SK-N-SH treated with all-trans-retinoic acid at 6 μM for 48 hours (cell line): ENCODE data around the gene ZNF664.

ENCODE experiments used
- ATAC-seq: fragments of 200-7000 bp; cut with Tn5 transposase; 3 replicates; pipeline ENCODE4 v1.9.1; 2020; ENCODE audit warnings: mild to moderate bottlenecking, moderate library complexity
- BACH2 ChIP-seq: fragments of 250-450 bp; sonication (Bioruptor Pico); IDR thresholded peaks from 2 replicates; pipeline ENCODE4 v1.9.0; 2021; ENCODE audit warnings: mild to moderate bottlenecking, borderline replicate concordance
- CSDC2 ChIP-seq: fragments of 250-450 bp; sonication (Bioruptor Pico); IDR thresholded peaks from 2 replicates; pipeline ENCODE4 v1.5.0; 2020; ENCODE audit warnings: mild to moderate bottlenecking, moderate library complexity
- GLIS3 ChIP-seq: fragments of 250-450 bp; sonication (Bioruptor Pico); IDR thresholded peaks from 2 replicates; pipeline ENCODE4 v1.5.0; 2020; ENCODE audit warnings: mild to moderate bottlenecking, moderate library complexity
- ISL1 ChIP-seq: fragments of 250-450 bp; sonication (Bioruptor Pico); IDR thresholded peaks from 2 replicates; pipeline ENCODE4 v2.1.2; 2022; ENCODE audit warnings: mild to moderate bottlenecking, moderate library complexity
- OSR1 ChIP-seq: fragments of 250-450 bp; sonication (Bioruptor Pico); IDR thresholded peaks from 2 replicates; pipeline ENCODE4 v1.8.0; 2022; ENCODE audit warnings: moderate library complexity, mild to moderate bottlenecking, inconsistent platforms
- PPARA ChIP-seq: fragments of 250-450 bp; sonication (Bioruptor Pico); IDR thresholded peaks from 2 replicates; pipeline ENCODE4 v1.5.0; 2020; ENCODE audit warnings: mild to moderate bottlenecking, borderline replicate concordance
- RARB ChIP-seq: fragments of 250-450 bp; sonication (Bioruptor Pico); IDR thresholded peaks from 2 replicates; pipeline ENCODE4 v1.8.0; 2021; ENCODE audit warnings: mild to moderate bottlenecking, moderate library complexity
- TCF4 ChIP-seq: fragments of 250-450 bp; sonication (Bioruptor Pico); IDR thresholded peaks from 2 replicates; pipeline ENCODE4 v1.8.0; 2021; ENCODE audit warnings: mild to moderate bottlenecking, moderate library complexity, borderline replicate concordance
- TOX ChIP-seq: fragments of 250-450 bp; sonication (Bioruptor Pico); IDR thresholded peaks from 2 replicates; pipeline ENCODE4 v1.8.0; 2021; ENCODE audit warnings: mild to moderate bottlenecking, moderate library complexity, borderline replicate concordance
- TSHZ2 ChIP-seq: fragments of 250-450 bp; sonication (Bioruptor Pico); IDR thresholded peaks from 2 replicates; pipeline ENCODE4 v1.5.0; 2020; ENCODE audit warnings: mild to moderate bottlenecking, moderate library complexity
- ZC3H10 ChIP-seq: fragments of 250-450 bp; sonication (Bioruptor Pico); IDR thresholded peaks from 2 replicates; pipeline ENCODE4 v1.5.1; 2021; ENCODE audit warnings: mild to moderate bottlenecking, moderate library complexity
- ZFP30 ChIP-seq: fragments of 450-650 bp; formaldehyde crosslinking; IDR thresholded peaks from 2 replicates; pipeline ENCODE4 v1.5.0; 2022; ENCODE audit warnings: mild to moderate bottlenecking, moderate library complexity
- ZNF565 ChIP-seq: fragments of 450-650 bp; formaldehyde crosslinking; conservative IDR thresholded peaks from 2 replicates; pipeline ENCODE4 v1.5.0; 2020; ENCODE audit warnings: low read depth, mild to moderate bottlenecking, moderate library complexity
- ZNF70 ChIP-seq: fragments of 450-650 bp; formaldehyde crosslinking; IDR thresholded peaks from 2 replicates; pipeline ENCODE4 v1.5.0; 2020; ENCODE audit warnings: mild to moderate bottlenecking, moderate library complexity
- ZNF8 ChIP-seq: fragments of 450-650 bp; formaldehyde crosslinking; IDR thresholded peaks from 2 replicates; pipeline ENCODE4 v1.5.0; 2020; ENCODE audit warnings: mild to moderate bottlenecking, moderate library complexity
- TF ChIP-seq, protein P1 (sequence below): fragments of 250-450 bp; sonication (Bioruptor Pico); IDR thresholded peaks from 2 replicates; pipeline ENCODE4 v1.8.0; 2021; ENCODE audit warnings: low read depth, mild to moderate bottlenecking, moderate library complexity, borderline replicate concordance
- TF ChIP-seq, protein P2 (sequence below): fragments of 250-450 bp; sonication (Bioruptor Pico); IDR thresholded peaks from 2 replicates; pipeline ENCODE4 v1.8.0; 2020; ENCODE audit warnings: mild to moderate bottlenecking, moderate library complexity, borderline replicate concordance
- TF ChIP-seq, protein P3 (sequence below): fragments of 250-450 bp; sonication (Bioruptor Pico); IDR thresholded peaks from 2 replicates; pipeline ENCODE4 v1.5.1; 2020; ENCODE audit warnings: low read depth, mild to moderate bottlenecking, moderate library complexity

Gene ZNF664

DNA sequence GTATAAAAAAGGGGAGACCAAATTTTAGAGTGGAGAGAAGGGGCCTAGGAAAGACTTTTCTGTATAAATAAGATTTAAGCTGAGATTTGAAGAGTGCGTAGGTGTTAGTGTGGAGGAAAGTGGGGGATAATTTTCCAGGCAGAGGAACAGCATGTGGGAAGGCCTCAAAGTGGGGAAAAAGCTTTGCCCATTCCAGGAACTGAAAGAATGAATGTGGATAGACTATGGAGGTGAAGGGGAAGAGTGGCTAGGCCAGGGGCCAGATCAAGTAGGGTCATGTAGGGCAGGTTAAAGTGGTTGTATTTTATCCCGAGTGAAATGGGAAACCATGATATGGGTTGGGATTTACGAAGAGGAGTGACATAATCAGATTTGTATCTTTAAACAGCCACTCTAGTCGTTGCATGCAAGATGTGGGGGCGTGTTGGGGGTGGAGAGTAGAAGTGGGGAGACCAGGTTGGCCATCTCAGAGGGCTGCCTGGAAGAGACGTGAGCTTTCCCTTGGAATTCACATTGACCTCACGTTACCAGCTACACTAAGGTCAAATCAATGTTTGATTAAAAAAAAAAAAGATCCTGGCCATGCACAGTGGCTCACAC is 3.3 kb downstream of the ZNF664 start:
- ATAC-seq: no peak
- TF ChIP-seq GLIS3 (CRISPR knock-in tag) (no peak), ZC3H10 (CRISPR knock-in tag) (no peak), OSR1 (CRISPR knock-in tag) (no peak), PPARA (CRISPR knock-in tag) (no peak), ZNF8 (no peak), TOX (CRISPR knock-in tag) (no peak), ZFP30 (CRISPR knock-in tag) (no peak)
- TF ChIP-seq, protein P1, sequence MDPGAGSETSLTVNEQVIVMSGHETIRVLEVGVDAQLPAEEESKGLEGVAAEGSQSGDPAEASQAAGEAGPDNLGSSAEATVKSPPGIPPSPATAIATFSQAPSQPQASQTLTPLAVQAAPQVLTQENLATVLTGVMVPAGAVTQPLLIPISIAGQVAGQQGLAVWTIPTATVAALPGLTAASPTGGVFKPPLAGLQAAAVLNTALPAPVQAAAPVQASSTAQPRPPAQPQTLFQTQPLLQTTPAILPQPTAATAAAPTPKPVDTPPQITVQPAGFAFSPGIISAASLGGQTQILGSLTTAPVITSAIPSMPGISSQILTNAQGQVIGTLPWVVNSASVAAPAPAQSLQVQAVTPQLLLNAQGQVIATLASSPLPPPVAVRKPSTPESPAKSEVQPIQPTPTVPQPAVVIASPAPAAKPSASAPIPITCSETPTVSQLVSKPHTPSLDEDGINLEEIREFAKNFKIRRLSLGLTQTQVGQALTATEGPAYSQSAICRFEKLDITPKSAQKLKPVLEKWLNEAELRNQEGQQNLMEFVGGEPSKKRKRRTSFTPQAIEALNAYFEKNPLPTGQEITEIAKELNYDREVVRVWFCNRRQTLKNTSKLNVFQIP: no peak
- TF ChIP-seq, protein P2, sequence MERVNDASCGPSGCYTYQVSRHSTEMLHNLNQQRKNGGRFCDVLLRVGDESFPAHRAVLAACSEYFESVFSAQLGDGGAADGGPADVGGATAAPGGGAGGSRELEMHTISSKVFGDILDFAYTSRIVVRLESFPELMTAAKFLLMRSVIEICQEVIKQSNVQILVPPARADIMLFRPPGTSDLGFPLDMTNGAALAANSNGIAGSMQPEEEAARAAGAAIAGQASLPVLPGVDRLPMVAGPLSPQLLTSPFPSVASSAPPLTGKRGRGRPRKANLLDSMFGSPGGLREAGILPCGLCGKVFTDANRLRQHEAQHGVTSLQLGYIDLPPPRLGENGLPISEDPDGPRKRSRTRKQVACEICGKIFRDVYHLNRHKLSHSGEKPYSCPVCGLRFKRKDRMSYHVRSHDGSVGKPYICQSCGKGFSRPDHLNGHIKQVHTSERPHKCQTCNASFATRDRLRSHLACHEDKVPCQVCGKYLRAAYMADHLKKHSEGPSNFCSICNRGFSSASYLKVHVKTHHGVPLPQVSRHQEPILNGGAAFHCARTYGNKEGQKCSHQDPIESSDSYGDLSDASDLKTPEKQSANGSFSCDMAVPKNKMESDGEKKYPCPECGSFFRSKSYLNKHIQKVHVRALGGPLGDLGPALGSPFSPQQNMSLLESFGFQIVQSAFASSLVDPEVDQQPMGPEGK (CRISPR knock-in tag): no peak

DNA sequence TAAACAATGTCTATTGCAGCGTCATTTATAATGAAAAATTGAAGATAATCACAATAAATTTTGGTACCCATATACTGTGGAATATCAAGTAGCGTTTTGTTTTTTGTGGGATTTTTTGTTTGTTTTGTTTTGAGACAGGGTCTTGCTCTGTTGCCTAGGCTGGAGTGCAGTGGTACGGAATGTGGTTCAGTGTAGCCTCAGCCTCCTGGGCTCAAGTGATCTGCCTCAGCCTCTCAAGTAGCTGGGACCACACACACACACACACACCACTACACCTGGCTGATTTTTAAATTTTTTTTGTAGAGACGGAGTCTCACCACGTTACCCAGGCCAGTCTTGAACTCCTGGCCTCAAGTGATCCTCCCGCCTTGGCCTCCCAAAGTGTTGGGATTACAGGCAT is 6.6 kb downstream of the ZNF664 start:
- no peak for ATAC-seq
- TF ChIP-seq, protein P3, sequence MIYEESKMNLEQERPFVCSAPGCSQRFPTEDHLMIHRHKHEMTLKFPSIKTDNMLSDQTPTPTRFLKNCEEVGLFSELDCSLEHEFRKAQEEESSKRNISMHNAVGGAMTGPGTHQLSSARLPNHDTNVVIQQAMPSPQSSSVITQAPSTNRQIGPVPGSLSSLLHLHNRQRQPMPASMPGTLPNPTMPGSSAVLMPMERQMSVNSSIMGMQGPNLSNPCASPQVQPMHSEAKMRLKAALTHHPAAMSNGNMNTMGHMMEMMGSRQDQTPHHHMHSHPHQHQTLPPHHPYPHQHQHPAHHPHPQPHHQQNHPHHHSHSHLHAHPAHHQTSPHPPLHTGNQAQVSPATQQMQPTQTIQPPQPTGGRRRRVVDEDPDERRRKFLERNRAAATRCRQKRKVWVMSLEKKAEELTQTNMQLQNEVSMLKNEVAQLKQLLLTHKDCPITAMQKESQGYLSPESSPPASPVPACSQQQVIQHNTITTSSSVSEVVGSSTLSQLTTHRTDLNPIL (CRISPR knock-in tag): no peak
- TF ChIP-seq TSHZ2 (no peak), ISL1 (no peak), GLIS3 (CRISPR knock-in tag) (no peak), ZNF565 (CRISPR knock-in tag) (no peak), ZNF70 (no peak), CSDC2 (no peak)
- TF ChIP-seq, protein P1: no peak

DNA sequence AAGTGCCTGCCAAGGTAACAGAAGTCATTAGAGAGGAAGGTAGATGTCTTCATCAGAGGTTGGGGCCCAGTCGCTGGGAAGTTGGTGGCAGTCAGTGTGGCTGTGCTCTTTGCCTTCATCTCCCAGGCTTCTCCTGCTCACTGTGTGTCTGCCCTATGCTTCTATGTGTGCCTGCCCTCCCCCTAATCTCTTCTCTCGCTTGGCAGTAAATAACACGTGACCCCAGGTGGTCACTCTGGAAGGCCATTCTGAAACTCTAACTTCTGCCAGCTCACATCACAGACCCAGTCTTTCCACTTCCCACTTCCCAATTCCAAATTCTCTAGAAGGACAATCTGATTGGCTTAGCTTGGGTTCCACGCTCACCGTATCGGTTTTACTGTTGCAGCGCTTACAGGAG is 9.3 kb downstream of the ZNF664 start:
- TF ChIP-seq OSR1 (CRISPR knock-in tag): no peak
- TF ChIP-seq, protein P1: no peak
- no peak for TF ChIP-seq PPARA (CRISPR knock-in tag)
- ATAC-seq: no peak

GRCh38 chr12:123983822-123984485 is 10.9 kb downstream of the ZNF664 start:
- TF ChIP-seq GLIS3 (CRISPR knock-in tag): no peak
- TF ChIP-seq ZFP30 (CRISPR knock-in tag): no peak
- no peak for TF ChIP-seq ZNF70
- TF ChIP-seq BACH2: no peak
- TF ChIP-seq CSDC2: no peak
- no peak for TF ChIP-seq ZNF565 (CRISPR knock-in tag)
- no peak for TF ChIP-seq ZC3H10 (CRISPR knock-in tag)
- no peak for TF ChIP-seq RARB (CRISPR knock-in tag)
- TF ChIP-seq TSHZ2: no peak
- TF ChIP-seq, protein P2 (CRISPR knock-in tag): no peak
- TF ChIP-seq TCF4: no peak
- ATAC-seq: peak; percentile 95
